H9 (cell line): ENCODE data around the gene CFAP57. TPM values are rescaled to one million over a fixed set of nuclear protein-coding genes. Genes with fewer than 3 reads are reported as not detected.

ENCODE experiments used
- DNase-seq: peaks from one replicate; pipeline ENCODE4 v3.0.0-alpha.2; 2017
- H2AFZ ChIP-seq: one replicate; pipeline ENCODE4 v1.6.1; 2013; ENCODE audit warnings: mild to moderate bottlenecking, low read length, control low read depth, moderate library complexity
- H2AK5ac ChIP-seq: 2 replicates; pipeline ENCODE4 v1.6.1; 2013; ENCODE audit warnings: low read length, control low read depth, mixed read lengths; ENCODE audit not compliant: insufficient read length
- H2BK120ac ChIP-seq: one replicate; pipeline ENCODE4 v1.6.1; 2013; ENCODE audit warnings: low read depth, mild to moderate bottlenecking, low read length, control low read depth, inconsistent platforms; ENCODE audit not compliant: poor library complexity, severe bottlenecking
- H2BK12ac ChIP-seq: 2 replicates; pipeline ENCODE4 v1.6.1; 2013; ENCODE audit warnings: low read length, control low read depth, mixed read lengths, low read depth; ENCODE audit not compliant: insufficient read length
- H2BK15ac ChIP-seq: 2 replicates; pipeline ENCODE4 v1.6.1; 2013; ENCODE audit warnings: low read depth, low read length, control low read depth
- H2BK20ac ChIP-seq: one replicate; pipeline ENCODE4 v1.6.1; 2013; ENCODE audit warnings: low read depth, mild to moderate bottlenecking, low read length, control low read depth, inconsistent platforms; ENCODE audit not compliant: poor library complexity, severe bottlenecking
- H2BK5ac ChIP-seq: 2 replicates; pipeline ENCODE4 v1.6.1; 2013; ENCODE audit warnings: low read length, control low read depth, mixed read lengths; ENCODE audit not compliant: insufficient read length
- H3K14ac ChIP-seq: 2 replicates; pipeline ENCODE4 v1.6.1; 2013; ENCODE audit warnings: low read length, control low read depth; ENCODE audit not compliant: insufficient read depth
- H3K18ac ChIP-seq: 2 replicates; pipeline ENCODE4 v1.6.1; 2013; ENCODE audit warnings: low read depth, mild to moderate bottlenecking, mixed read lengths, low read length, control low read depth; ENCODE audit not compliant: insufficient read length
- H3K23ac ChIP-seq: 2 replicates; pipeline ENCODE4 v1.6.1; 2013; ENCODE audit warnings: low read length, control low read depth, mixed read lengths, low read depth; ENCODE audit not compliant: insufficient read length
- H3K23me2 ChIP-seq: 2 replicates; pipeline ENCODE4 v1.6.1; 2013; ENCODE audit warnings: low read depth, mild to moderate bottlenecking, mixed read lengths, low read length, control low read depth; ENCODE audit not compliant: insufficient read length, poor library complexity, severe bottlenecking
- H3K27ac ChIP-seq: 2 replicates; pipeline ENCODE4 v1.5.1; 2013; ENCODE audit warnings: low read length, control low read depth, mixed read lengths, low read depth; ENCODE audit not compliant: insufficient read length
- H3K27me3 ChIP-seq: 2 replicates; pipeline ENCODE4 v1.6.1; 2013; ENCODE audit warnings: low read length, control low read depth, inconsistent platforms; ENCODE audit not compliant: insufficient read depth
- H3K4ac ChIP-seq: 2 replicates; pipeline ENCODE4 v1.6.1; 2013; ENCODE audit warnings: low read depth, mild to moderate bottlenecking, control low read depth, inconsistent platforms, low read length, moderate library complexity
- H3K4me1 ChIP-seq: 2 replicates; pipeline ENCODE4 v1.6.1; 2013; ENCODE audit warnings: low read length, control low read depth, inconsistent platforms; ENCODE audit not compliant: insufficient read depth
- H3K4me2 ChIP-seq: 2 replicates; pipeline ENCODE4 v1.6.1; 2013; ENCODE audit warnings: low read length, control low read depth, mixed read lengths; ENCODE audit not compliant: insufficient read length, insufficient read depth
- H3K56ac ChIP-seq: 2 replicates; pipeline ENCODE4 v1.6.1; 2013; ENCODE audit warnings: low read depth, mild to moderate bottlenecking, mixed read lengths, low read length, control low read depth; ENCODE audit not compliant: insufficient read length
- H3K79me1 ChIP-seq: 2 replicates; pipeline ENCODE4 v1.6.1; 2013; ENCODE audit warnings: low read depth, mild to moderate bottlenecking, moderate library complexity, low read length, control low read depth, inconsistent platforms; ENCODE audit not compliant: insufficient read depth, poor library complexity, severe bottlenecking
- H3K79me2 ChIP-seq: 2 replicates; pipeline ENCODE4 v1.6.1; 2013; ENCODE audit warnings: low read length, control low read depth, inconsistent platforms; ENCODE audit not compliant: insufficient read depth
- H3K9ac ChIP-seq: 2 replicates; pipeline ENCODE4 v1.6.1; 2013; ENCODE audit warnings: low read length, control low read depth, mixed read lengths; ENCODE audit not compliant: insufficient read length; ENCODE audit errors: extremely low read depth
- H3K9me3 ChIP-seq: one replicate; pipeline ENCODE4 v1.6.1; 2013; ENCODE audit warnings: low read depth, low read length, inconsistent platforms; ENCODE audit not compliant: control insufficient read depth
- H3T11ph ChIP-seq: one replicate; pipeline ENCODE4 v1.6.1; 2013; ENCODE audit warnings: mild to moderate bottlenecking, low read length, control low read depth, inconsistent platforms
- H4K20me1 ChIP-seq: one replicate; pipeline ENCODE4 v1.6.1; 2013; ENCODE audit not compliant: control insufficient read depth, insufficient read length, insufficient read depth
- H4K5ac ChIP-seq: 2 replicates; pipeline ENCODE4 v1.6.1; 2013; ENCODE audit warnings: low read depth, mild to moderate bottlenecking, mixed read lengths, low read length, control low read depth; ENCODE audit not compliant: insufficient read length
- H4K8ac ChIP-seq: replicated peaks from 2 replicates; pipeline ENCODE4 v1.6.1; 2013; ENCODE audit warnings: low read length, control low read depth, mixed read lengths, low read depth; ENCODE audit not compliant: insufficient read length
- H4K91ac ChIP-seq: 2 replicates; pipeline ENCODE4 v1.6.1; 2013; ENCODE audit warnings: low read depth, mild to moderate bottlenecking, moderate library complexity, mixed read lengths, low read length, control low read depth; ENCODE audit not compliant: insufficient read length
- H3K27ac Mint-ChIP-seq, 3 experiments: 2 replicates in 2 of 3; 3 replicates in 1 of 3; pipeline ENCODE4 v1.8.0; 2020 to 2021; ENCODE audit warnings: mixed read lengths in 3 of 3, mild to moderate bottlenecking in 1 of 3, moderate library complexity in 1 of 3
- H3K27me3 Mint-ChIP-seq: 2 replicates; pipeline ENCODE4 v1.8.0; 2021; ENCODE audit warnings: low read depth, mild to moderate bottlenecking, moderate library complexity, mixed read lengths
- H3K36me3 Mint-ChIP-seq, 3 experiments: 2 replicates in 2 of 3; 3 replicates in 1 of 3; pipeline ENCODE4 v1.8.0; 2020 to 2021; ENCODE audit warnings: low read depth in 3 of 3, mixed read lengths in 3 of 3; ENCODE audit not compliant: insufficient read depth in 1 of 3
- H3K4me1 Mint-ChIP-seq, 2 experiments: 2 replicates each; pipeline ENCODE4 v1.8.0; 2020; ENCODE audit warnings: mixed read lengths in 2 of 2
- H3K4me3 Mint-ChIP-seq, 2 experiments: 2 replicates in 1 of 2; 3 replicates in 1 of 2; pipeline ENCODE4 v1.8.0; 2020 to 2021; ENCODE audit warnings: mild to moderate bottlenecking in 2 of 2, mixed read lengths in 2 of 2, moderate library complexity in 1 of 2
- H3K9me3 Mint-ChIP-seq, 2 experiments: 2 replicates in 1 of 2; 3 replicates in 1 of 2; pipeline ENCODE4 v1.8.0; 2020; ENCODE audit warnings: mild to moderate bottlenecking in 2 of 2, mixed read lengths in 2 of 2, moderate library complexity in 1 of 2
- whole genome bisulfite sequencing: extraction: QIAGEN DNeasy Blood & Tissue Kit; methylation state at CpG from one replicate; pipeline ENCODE4 v1.1.7; 2013; ENCODE audit warnings: missing lambda C conversion rate, low lambda C conversion rate, mixed read lengths; ENCODE audit not compliant: insufficient read length; ENCODE audit errors: extremely low coverage; 5-methylcytosine and 5-hydroxymethylcytosine counted together
- total RNA-seq: library from RNA; stranded (reverse); gene quantifications from 2 replicates; pipeline ENCODE4 v1.2.1, GENCODE V29; 2021
- TF ChIP-seq, protein P1 (sequence below): fragments of 200-600 bp; sonication (generic); conservative IDR thresholded peaks from 3 replicates; pipeline ENCODE4 v1.8.0; 2021; ENCODE audit warnings: antibody characterized with exemption, mild to moderate bottlenecking

The CFAP57 gene
- total RNA-seq, 1 experiment from 2014 or later, result 0.33 TPM

DNA sequence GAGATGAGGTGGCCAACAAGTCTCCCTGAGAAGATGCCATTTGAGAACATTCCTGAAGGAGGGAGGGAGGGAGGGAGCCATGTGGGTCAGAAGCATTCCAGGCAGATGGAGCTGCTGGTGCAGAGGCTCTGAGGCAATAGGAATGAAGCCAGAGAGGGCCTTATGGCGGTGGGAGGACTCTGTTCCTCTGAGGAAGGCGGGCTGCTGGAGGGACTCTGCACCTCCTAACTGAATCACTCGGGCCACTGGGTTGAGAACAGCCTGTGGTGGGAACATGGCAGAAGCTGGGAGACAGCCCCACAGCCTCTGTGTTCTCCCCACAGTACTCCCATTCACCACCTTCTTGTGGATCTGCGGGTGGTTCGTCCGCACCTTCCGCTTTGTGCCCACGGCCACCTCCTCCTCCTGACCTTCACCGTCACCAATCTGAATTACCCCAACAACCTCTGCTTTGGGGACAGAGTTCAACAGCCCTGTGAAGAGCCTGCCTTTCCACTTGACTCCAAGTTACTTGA is 95.2 kb downstream of the CFAP57 start:
- Histone ChIP-seq H4K20me1 (peaks cover 3% of the 10 kb centered on the region), H3K9ac (no peak overlapping the region), H3K27ac (no peak overlapping the region), H2BK12ac (no peak overlapping the region), H2AK5ac (no peak overlapping the region), H3K4ac (no peak overlapping the region), H4K5ac (no peak overlapping the region), H3K9me3 (peaks cover 3% of the 10 kb centered on the region), H3K79me1 (no peaks in the 10 kb centered on the region), H2BK120ac (no peak overlapping the region), H3T11ph (no peak overlapping the region), H3K4me1 (no peaks in the 10 kb centered on the region; the same call in 1 of the 2 replicates), H2BK5ac (no peak overlapping the region), H4K91ac (no peak overlapping the region), H3K4me2 (no peak overlapping the region), H3K27me3 (no peaks in the 10 kb centered on the region), H3K23me2 (peaks cover 6% of the 10 kb centered on the region), H3K14ac (no peak overlapping the region), H3K18ac (no peak overlapping the region), H2BK15ac (no peak overlapping the region), H4K8ac (no peak overlapping the region), H3K79me2 (no peaks in the 10 kb centered on the region), H2AFZ (no peak overlapping the region), H3K23ac (no peak overlapping the region), H3K56ac (no peak overlapping the region), H2BK20ac (no peak overlapping the region)
- Mint-ChIP-seq H3K27me3 (peaks cover 2% of the 10 kb centered on the region), H3K36me3 (peaks cover 12 to 25% (median 21%) of the 10 kb centered on the region in 3 experiments), H3K27ac (no peak overlapping the region), H3K4me3 (no peak overlapping the region), H3K4me1 (peaks cover 22 to 23% of the 10 kb centered on the region in 2 experiments), H3K9me3 (peaks cover 25 to 32% of the 10 kb centered on the region in 2 experiments)
- no CpG with 5 or more reads among the region's 9 CpGs for WGBS
- TF ChIP-seq, protein P1, sequence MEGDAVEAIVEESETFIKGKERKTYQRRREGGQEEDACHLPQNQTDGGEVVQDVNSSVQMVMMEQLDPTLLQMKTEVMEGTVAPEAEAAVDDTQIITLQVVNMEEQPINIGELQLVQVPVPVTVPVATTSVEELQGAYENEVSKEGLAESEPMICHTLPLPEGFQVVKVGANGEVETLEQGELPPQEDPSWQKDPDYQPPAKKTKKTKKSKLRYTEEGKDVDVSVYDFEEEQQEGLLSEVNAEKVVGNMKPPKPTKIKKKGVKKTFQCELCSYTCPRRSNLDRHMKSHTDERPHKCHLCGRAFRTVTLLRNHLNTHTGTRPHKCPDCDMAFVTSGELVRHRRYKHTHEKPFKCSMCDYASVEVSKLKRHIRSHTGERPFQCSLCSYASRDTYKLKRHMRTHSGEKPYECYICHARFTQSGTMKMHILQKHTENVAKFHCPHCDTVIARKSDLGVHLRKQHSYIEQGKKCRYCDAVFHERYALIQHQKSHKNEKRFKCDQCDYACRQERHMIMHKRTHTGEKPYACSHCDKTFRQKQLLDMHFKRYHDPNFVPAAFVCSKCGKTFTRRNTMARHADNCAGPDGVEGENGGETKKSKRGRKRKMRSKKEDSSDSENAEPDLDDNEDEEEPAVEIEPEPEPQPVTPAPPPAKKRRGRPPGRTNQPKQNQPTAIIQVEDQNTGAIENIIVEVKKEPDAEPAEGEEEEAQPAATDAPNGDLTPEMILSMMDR, result no peak
- DNase-seq, result peak; percentile 28
